ENCODE measurements around the gene HSPB6.

The HSPB6 gene

GRCh38 chr19:35722897-35723296, 33.9 kb downstream of the HSPB6 start:
- TF ChIP-seq, protein P1, sequence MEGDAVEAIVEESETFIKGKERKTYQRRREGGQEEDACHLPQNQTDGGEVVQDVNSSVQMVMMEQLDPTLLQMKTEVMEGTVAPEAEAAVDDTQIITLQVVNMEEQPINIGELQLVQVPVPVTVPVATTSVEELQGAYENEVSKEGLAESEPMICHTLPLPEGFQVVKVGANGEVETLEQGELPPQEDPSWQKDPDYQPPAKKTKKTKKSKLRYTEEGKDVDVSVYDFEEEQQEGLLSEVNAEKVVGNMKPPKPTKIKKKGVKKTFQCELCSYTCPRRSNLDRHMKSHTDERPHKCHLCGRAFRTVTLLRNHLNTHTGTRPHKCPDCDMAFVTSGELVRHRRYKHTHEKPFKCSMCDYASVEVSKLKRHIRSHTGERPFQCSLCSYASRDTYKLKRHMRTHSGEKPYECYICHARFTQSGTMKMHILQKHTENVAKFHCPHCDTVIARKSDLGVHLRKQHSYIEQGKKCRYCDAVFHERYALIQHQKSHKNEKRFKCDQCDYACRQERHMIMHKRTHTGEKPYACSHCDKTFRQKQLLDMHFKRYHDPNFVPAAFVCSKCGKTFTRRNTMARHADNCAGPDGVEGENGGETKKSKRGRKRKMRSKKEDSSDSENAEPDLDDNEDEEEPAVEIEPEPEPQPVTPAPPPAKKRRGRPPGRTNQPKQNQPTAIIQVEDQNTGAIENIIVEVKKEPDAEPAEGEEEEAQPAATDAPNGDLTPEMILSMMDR (IDR thresholded peaks at IDR 0.05; ENCODE audit: low read depth, low read length), result no peak
- DNase-seq (ENCODE audit: extremely low read depth, low read depth), result no peak

DNA sequence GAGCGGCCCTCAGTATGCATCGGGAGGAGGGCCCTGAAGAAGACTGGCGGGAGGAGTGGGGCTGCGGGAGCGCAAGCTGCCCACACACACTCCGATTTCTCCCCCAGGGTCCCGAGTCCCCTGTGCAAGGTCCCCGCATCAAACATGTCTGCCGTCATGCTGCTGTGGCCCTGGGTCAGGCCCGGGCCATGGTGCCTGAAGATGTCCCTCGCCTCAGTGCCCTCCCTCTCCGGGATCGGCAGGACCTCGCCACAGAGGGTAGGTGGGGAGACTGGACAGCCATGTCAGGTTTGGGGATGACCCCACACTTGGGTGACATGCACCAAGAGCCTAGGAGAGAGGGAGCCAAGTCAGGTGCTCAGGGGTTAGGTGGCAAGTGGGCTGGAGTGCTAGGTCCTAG, 34.4 kb downstream of the HSPB6 start:
- no peak for DNase-seq (ENCODE audit: extremely low read depth, low read depth)
- TF ChIP-seq, protein P1 (IDR thresholded peaks at IDR 0.05; ENCODE audit: low read depth, low read length), result no peak

GRCh38 chr19:35721374-35721773, 35.5 kb downstream of the HSPB6 start:
- no peak for DNase-seq (ENCODE audit: extremely low read depth, low read depth)
- TF ChIP-seq, protein P1 (IDR thresholded peaks at IDR 0.05; ENCODE audit: low read depth, low read length), result no peak

- TF ChIP-seq, protein P1 (IDR thresholded peaks at IDR 0.05; ENCODE audit: low read depth, low read length), result no peak
- DNase-seq (ENCODE audit: extremely low read depth, low read depth), result no peak
These were observed 36.2 kb downstream of the HSPB6 start for GRCh38 chr19:35720648-35721047.

DNA sequence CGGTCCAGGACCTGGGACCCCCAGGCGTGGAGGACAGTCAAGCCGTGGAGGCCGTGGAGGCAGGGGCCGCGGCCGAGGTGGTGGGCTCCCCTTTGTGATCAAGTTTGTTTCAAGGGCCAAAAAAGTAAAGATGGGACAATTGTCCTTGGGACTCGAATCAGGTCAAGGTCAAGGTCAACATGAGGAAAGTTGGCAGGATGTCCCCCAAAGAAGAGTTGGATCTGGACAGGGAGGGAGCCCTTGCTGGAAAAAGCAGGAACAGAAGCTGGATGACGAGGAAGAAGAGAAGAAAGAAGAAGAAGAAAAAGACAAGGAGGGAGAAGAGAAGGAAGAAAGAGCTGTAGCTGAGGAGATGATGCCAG, 36.7 kb downstream of the HSPB6 start:
- no peak for DNase-seq (ENCODE audit: extremely low read depth, low read depth)
- TF ChIP-seq, protein P1 (IDR thresholded peaks at IDR 0.05; ENCODE audit: low read depth, low read length), result no peak

GRCh38 chr19:35719402-35720162, 37.2 kb downstream of the HSPB6 start:
- DNase-seq (ENCODE audit: extremely low read depth, low read depth), result no peak

DNA sequence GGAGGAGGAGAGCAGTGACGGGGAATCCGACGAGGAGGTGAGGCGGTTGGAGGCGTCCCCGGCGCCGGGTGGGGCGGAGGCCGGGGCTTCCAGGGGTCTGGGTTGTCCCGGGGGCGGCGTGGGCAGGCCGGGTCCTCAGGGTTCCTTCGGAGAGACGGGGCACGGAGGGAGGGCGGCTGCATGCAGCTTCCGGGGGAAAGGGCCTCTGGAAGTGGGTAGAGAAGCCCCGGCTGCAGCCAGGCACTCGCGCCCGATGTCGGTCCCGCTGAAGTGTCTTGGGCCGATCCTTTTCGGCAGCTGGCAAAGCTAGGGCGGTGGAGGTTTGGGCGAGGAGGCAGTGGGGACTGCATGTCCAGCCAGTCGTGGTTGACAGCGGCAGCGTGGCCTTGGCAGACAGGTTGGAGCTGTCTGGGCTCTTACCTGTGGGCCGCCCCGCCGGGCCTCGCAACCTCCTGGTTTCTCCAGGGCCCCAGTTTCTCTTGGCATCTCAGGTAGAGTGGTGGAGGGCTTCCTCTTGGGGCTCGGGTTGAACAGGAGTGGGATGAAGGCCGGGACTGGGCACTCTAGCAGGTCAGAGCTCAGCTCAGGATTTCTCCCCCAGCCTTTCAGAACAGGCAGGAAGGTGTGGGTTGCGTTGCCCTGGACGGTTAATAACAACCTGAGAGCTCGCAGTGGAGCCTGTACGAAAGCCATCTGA, 38.3 kb downstream of the HSPB6 start:
- TF ChIP-seq, protein P1 (IDR thresholded peaks at IDR 0.05; ENCODE audit: low read depth, low read length), result no peak
- DNase-seq (ENCODE audit: extremely low read depth, low read depth), result no peak

More at GRCh38 chr19:35719402-35720162, 37.2 kb downstream of the HSPB6 start:
- TF ChIP-seq, protein P1 (IDR thresholded peaks at IDR 0.05; ENCODE audit: low read depth, low read length), result no peak

Measured in AG09319 (cell line).